HG02885 (cell line): ENCODE data around the gene CCL11.
"Not testable (repeated sequence)": the region's sequence is repeated elsewhere in the genome, so short reads cannot be mapped to it uniquely, and the experiment has no call there.

Source experiments
- ATAC-seq: cut with Tn5 transposase; IDR thresholded peaks from one replicate; pipeline ENCODE4 v1.9.1; 2021; ENCODE audit warnings: mild to moderate bottlenecking; ENCODE audit not compliant: unreplicated experiment, poor library complexity

The CCL11 gene

DNA sequence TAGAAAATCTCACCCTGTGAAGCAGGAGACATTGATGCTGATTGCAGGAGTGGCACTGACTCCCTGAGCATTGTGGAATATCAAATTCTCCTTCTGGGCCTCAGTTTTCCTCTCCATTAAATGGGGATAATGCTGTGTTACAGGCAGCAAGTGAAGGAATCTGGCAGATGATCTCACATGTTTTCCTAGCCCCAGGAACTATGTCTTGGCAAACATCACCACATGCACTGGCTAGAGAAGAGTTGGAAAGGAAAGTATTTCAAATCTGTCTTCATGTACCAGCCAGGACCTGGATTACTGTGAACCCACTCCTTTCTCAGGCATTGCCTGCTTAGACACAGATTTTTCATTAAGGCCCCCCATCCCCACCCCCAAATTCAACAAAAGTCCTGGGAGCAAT, 20.1 kb downstream of the CCL11 start:
- no peak for ATAC-seq

DNA sequence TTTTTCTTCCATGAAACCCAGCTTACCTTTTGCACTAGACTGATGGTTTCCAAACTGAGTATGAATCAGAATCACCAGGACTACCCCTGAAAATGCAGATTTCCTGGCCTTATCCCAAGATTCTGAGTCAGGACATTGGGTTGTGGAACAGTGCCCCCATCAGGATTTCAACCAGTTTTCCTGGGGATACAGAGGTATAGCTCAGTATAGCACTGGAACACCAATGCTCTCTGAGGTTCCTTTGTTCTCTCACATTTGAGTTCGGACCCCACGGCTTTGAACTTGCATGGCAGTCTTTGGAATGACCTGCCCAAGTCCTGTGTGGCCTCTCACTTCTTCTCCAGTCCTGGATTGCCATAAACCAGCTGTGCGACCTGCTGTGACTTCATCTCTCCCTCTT, 20.9 kb downstream of the CCL11 start:
- no peak for ATAC-seq

DNA sequence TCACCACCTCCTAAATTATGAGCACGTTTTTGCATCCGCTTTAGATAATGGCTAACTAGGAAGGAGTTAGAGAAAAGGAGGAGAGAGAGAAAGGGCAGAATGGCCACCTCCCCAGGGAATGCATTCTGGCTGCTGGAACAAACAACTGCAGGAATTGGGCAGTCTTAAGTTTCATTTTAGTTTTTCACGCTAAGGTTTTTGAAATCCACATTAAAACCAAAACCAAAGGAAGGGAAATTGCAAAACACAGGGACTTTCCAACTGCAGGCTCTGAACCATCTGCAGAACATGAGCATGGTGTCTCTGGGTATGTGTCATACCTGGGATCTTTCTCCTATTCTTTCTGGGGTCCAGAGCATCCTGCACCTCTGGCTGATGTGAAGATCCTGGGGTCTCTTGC, 21.6 kb downstream of the CCL11 start:
- no peak for ATAC-seq

DNA sequence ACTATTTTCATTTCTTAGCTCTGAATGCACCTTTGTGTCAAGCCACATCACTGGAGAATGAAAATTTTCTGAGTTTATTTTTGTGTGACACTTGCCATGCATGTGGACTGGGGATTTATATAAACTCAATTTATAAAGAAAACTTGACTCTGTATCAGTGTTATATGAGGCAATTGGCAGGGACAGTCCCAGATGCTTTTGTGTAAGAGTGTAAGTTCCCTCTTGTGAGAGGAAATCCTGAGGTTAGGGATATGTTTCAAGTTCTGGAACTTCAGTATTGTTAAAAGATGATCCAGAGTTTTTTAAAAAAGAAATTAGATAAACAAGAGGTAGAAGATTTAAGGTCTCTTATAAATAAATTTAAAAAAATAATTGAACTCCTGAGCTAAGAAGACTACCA, 22.8 kb downstream of the CCL11 start:
- ATAC-seq: no peak

DNA sequence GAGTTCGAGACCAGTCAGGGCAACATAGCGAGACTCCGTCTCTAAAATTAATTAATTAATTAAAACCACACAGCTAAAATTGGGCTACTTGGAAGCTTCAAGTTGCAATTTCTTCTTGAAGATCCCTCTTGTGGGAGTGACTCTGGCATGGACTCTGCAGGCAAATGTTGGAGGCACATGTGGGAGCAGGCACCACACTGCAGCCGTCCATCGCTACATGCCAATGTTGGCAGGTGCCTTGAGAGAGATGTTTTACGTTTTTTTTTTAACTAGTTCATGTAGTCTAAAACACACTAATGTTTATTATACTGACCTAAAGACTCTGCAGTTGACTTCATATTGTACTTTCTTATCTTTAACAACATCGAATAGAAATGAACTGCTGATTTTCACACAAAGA, 25.7 kb downstream of the CCL11 start:
- no peak for ATAC-seq

DNA sequence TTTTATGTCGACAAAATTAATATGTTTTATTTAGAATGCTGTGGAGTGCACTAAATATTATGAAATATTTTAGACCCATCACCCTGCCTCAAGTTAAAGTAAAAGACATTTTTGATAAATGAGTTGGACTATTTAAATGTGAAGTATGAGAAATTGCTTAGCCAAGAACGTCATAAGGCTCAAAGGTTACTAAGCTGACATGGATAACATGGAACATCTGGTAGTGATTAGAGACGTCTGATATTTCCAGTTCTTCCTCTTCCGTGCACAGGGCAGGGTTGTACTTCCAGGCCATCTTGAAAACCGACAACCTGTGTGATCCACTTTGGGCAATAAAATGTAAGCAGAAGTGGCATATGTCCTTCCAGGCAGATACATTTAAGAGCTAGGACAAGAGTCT, 26.5 kb downstream of the CCL11 start:
- ATAC-seq: no peak

DNA sequence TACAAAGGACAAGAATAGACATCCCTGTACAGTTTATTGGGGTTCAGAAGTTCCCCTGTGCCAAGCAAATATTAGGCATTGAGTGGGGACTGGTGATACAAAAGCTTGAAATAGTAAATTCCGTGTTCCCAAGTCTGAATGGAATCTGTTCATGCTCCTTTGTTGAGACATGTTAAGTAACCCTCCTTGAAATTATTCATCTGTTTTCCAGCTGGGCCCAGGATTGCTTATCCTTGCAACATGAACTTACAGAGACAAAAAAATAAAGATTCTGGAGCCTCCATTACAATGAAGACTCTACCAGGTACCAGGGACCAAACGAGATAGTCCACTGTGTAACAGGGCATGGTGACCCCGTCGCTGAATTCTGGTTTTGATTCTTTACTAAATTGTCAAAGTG, 27.6 kb downstream of the CCL11 start:
- ATAC-seq: no peak

DNA sequence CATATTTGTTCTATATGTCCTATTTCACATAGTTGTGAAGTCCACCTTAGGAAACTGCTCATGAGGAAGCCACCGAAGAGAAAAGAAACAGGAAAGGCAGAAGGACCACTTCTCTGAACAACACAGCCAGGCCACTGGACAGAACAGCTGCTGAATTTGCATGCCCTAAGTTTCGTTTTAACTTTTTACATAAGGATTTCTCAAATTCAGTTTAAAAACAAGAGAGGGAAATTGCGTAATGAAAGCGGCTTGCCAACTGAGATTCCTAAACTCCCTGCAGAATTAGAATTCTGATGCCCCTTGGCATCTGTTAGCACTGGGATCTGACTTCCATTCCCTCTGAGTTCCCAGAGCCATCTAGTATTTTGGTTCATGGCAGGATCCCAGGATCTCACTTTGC, 28.7 kb downstream of the CCL11 start:
- ATAC-seq: no peak

DNA sequence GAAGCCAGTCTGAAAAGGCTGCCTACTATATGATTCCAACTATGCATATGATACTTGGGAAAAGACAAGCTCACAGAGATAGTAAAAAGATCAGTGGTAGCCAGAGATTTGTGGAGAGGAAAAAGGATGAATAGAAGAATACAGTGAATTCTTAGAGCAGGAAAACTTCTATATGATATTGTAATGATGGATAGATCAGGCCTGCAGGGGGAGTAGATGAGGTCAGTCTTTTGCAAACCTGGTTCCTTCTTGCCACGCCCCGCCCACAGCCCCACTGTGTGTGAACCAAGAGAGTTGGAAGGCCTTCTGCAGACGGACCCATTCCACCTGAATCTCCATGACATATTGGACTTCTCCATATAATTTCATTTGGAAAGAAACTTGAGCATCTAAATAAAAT, 32.9 kb downstream of the CCL11 start:
- no peak for ATAC-seq

DNA sequence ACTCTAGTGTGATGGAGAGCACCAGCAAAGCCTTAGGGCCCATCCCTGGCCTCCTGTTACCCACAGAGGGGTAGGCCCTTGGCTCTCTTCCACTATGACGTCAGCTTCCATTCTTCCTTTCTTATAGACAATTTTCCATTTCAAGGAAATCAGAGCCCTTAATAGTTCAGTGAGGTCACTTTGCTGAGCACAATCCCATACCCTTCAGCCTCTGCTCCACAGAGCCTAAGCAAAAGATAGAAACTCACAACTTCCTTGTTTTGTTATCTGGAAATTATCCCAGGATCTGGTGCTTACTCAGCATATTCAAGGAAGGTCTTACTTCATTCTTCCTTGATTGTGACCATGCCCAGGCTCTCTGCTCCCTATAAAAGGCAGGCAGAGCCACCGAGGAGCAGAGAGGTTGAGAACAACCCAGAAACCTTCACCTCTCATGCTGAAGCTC, 33.5 kb downstream of the CCL11 start, which contains the start of gene CCL8:
TSS of gene CCL8 (plus strand) at position 397 of the 445 bp plus-strand sequence. CDS start 67 bp downstream, outside the sequence.
- ATAC-seq: no peak

DNA sequence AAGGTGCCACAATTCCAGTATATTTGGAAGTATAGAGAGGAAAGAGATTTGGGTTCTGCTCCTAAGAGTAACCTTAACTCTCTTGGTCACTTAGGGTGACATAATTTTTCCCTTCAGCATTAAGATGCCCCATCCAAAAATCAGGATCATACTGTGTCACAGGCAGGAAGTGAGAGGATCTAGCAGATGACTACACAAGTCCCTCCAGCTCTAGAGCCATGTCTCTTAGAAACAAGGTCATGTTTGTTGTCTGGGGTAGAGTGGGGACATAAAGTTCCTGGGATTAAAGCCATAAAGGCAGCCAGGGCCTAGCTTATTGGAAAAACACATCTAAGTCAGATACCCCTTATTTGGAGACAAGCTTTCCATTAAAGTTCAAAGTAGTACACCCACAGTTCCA, 36.4 kb downstream of the CCL11 start:
- ATAC-seq: no peak

DNA sequence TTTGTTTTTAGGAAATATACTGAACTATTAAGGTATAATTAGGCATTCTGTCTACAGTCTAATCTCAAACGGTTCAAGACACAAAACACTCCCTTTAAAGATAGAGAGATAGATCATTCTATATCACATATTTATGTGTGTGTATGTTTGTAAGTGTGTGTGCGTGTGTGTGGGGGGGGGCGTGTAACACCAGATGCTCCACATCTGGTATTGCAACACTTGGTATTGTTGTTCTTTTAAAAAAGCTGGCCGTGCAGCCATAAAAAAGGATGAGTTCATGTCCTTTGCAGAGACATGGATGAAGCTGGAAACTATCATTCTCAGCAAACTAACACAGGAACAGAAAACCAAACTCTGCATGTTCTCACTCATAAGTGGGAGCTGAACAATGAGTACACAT, 42.0 kb downstream of the CCL11 start:
- ATAC-seq: not testable (repeated sequence)

DNA sequence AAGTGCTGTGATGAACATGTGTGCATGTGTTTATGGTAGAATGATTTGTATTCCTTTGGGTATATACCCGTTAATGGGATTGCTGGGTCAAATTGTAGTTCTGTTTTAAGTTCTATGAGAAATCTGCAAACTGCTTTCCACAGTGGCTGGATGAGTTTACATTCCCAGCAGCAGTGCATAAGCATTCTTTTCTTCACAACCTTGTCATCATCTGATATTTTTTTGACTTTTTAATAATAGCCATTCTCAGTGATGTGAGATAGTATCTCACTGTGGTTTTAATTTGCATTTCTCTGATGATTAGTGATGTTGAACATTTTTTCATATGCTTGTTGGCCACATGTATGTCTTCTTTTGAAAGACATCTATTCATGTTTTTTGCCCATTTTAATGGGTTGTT, 52.2 kb downstream of the CCL11 start:
- no peak for ATAC-seq
